ENCODE data around the gene HNRNPU.
A peak's percentile ranks its signal among the peaks of the same experiment; 100 is the strongest.

HNRNPU gene

GRCh38 chr1:244863491-244864252 is 671 bp downstream of the HNRNPU start:
- H3K4me3 ChIP-seq (replicated peaks; ENCODE audit: low read depth, low read length), result peak overlapping the region; percentile 95
- no peak for TF ChIP-seq CTCF (IDR thresholded peaks at IDR 0.05; ENCODE audit: low read length, missing control alignments)
- DNase-seq (ENCODE audit: low read depth), result no peak

- no peak for TF ChIP-seq CTCF (IDR thresholded peaks at IDR 0.05; ENCODE audit: low read length, missing control alignments)
- DNase-seq (ENCODE audit: low read depth), result peak; percentile 94
- peak overlapping the region; percentile 95 for H3K4me3 ChIP-seq (replicated peaks; ENCODE audit: low read depth, low read length)
Observed at GRCh38 chr1:244862699-244863490, 1.4 kb downstream of the HNRNPU start.

- TF ChIP-seq CTCF (IDR thresholded peaks at IDR 0.05; ENCODE audit: low read length, missing control alignments), result no peak
- peak overlapping the region; percentile 63 for H3K4me3 ChIP-seq (replicated peaks; ENCODE audit: low read depth, low read length)
- DNase-seq (ENCODE audit: low read depth), result no peak
Observed at GRCh38 chr1:244862354-244862698, 2.0 kb downstream of the HNRNPU start.

GRCh38 chr1:244861683-244862082 is 2.7 kb downstream of the HNRNPU start:
- no peak for DNase-seq (ENCODE audit: low read depth)

GRCh38 chr1:244860914-244861610 is 3.3 kb downstream of the HNRNPU start:
- no peak for DNase-seq (ENCODE audit: low read depth)
- peak overlapping the region; percentile 63 for H3K4me3 ChIP-seq (replicated peaks; ENCODE audit: low read depth, low read length)
- no peak for TF ChIP-seq CTCF (IDR thresholded peaks at IDR 0.05; ENCODE audit: low read length, missing control alignments)

More at GRCh38 chr1:244861683-244862082, 2.7 kb downstream of the HNRNPU start:
- H3K4me3 ChIP-seq (replicated peaks; ENCODE audit: low read depth, low read length), result peak overlapping the region; percentile 63
- no peak for TF ChIP-seq CTCF (IDR thresholded peaks at IDR 0.05; ENCODE audit: low read length, missing control alignments)

- no peak for DNase-seq (ENCODE audit: low read depth)
- TF ChIP-seq CTCF (IDR thresholded peaks at IDR 0.05; ENCODE audit: low read length, missing control alignments), result no peak
- H3K4me3 ChIP-seq (replicated peaks; ENCODE audit: low read depth, low read length), result peak overlapping the region; percentile 63
Observed at GRCh38 chr1:244860078-244860477, 4.3 kb downstream of the HNRNPU start.

Data from fibroblast of pulmonary artery (primary cell).